ENCODE data around the gene CASZ1. TPM values are rescaled to one million over a fixed set of nuclear protein-coding genes. Genes with fewer than 3 reads are reported as not detected.

CASZ1 gene
- total RNA-seq, 1 experiment from 2014 or later = 3.9 TPM

- no peak overlapping the region for H3K23ac ChIP-seq (ENCODE audit: insufficient read length, low read depth, low read length)
- no peak overlapping the region for H2BK5ac ChIP-seq (ENCODE audit: insufficient read length, low read length)
- Mint-ChIP-seq H3K4me3 (no peak overlapping the region), H3K27me3 (ENCODE audit: low read depth) (peaks cover 35% of the 10 kb centered on the region), H3K4me1 (peaks cover 10 to 20% of the 10 kb centered on the region in 2 experiments), H3K27ac (no peak overlapping the region), H3K36me3 (ENCODE audit: insufficient read depth in 1 of 3, low read depth in 3 of 3) (no peaks in the 10 kb centered on the region), H3K9me3 (no peaks in the 10 kb centered on the region; a peak in 1 of 5 replicates)
- DNase-seq = no peak
- no peak overlapping the region for H3T11ph ChIP-seq (ENCODE audit: low read length)
- H3K79me2 ChIP-seq (ENCODE audit: insufficient read depth, low read length) = no peaks in the 10 kb centered on the region
- no CpG with 5 or more reads among the region's 27 CpGs for WGBS (ENCODE audit: extremely low coverage, insufficient read length, low lambda C conversion rate)
- no peak overlapping the region for H3K4me2 ChIP-seq (ENCODE audit: insufficient read depth, insufficient read length, low read length)
- H3K14ac ChIP-seq (ENCODE audit: insufficient read depth, low read length) = no peak overlapping the region
- H3K56ac ChIP-seq (ENCODE audit: insufficient read length, low read depth, low read length) = no peak overlapping the region
- H3K79me1 ChIP-seq (ENCODE audit: insufficient read depth, low read depth, low read length, poor library complexity, severe bottlenecking) = no peaks in the 10 kb centered on the region
- no peak overlapping the region for H2BK20ac ChIP-seq (ENCODE audit: low read depth, low read length, poor library complexity, severe bottlenecking)
- no peak overlapping the region for H4K91ac ChIP-seq (ENCODE audit: insufficient read length, low read depth, low read length)
- no peak overlapping the region for H2BK15ac ChIP-seq (ENCODE audit: low read depth, low read length)
- no peak overlapping the region for H4K8ac ChIP-seq (replicated peaks; ENCODE audit: insufficient read length, low read depth, low read length)
- H2BK12ac ChIP-seq (ENCODE audit: insufficient read length, low read depth, low read length) = no peak overlapping the region
- H3K27ac ChIP-seq (ENCODE audit: insufficient read length, low read depth, low read length) = no peak overlapping the region
- no peak overlapping the region for H2AK5ac ChIP-seq (ENCODE audit: insufficient read length, low read length)
- no peak overlapping the region for H3K9ac ChIP-seq (ENCODE audit: extremely low read depth, insufficient read length, low read length)
- TF ChIP-seq CTCF (conservative IDR thresholded peaks at IDR 0.05) = no peak
- no peaks in the 10 kb centered on the region for H3K9me3 ChIP-seq (ENCODE audit: control insufficient read depth, low read depth, low read length)
- H4K20me1 ChIP-seq (ENCODE audit: control insufficient read depth, insufficient read depth, insufficient read length) = no peaks in the 10 kb centered on the region
- no peak overlapping the region for H3K18ac ChIP-seq (ENCODE audit: insufficient read length, low read depth, low read length)
- peaks cover 8% of the 10 kb centered on the region; the same call in 1 of the 2 replicates for H3K27me3 ChIP-seq (ENCODE audit: insufficient read depth, low read length)
- H2AFZ ChIP-seq (ENCODE audit: low read length) = no peak overlapping the region
- H3K23me2 ChIP-seq (ENCODE audit: insufficient read length, low read depth, low read length, poor library complexity, severe bottlenecking) = peaks cover 16% of the 10 kb centered on the region
- no peak overlapping the region for H3K4ac ChIP-seq (ENCODE audit: low read depth, low read length)
- H3K4me1 ChIP-seq (ENCODE audit: insufficient read depth, low read length) = no peaks in the 10 kb centered on the region
- H4K5ac ChIP-seq (ENCODE audit: insufficient read length, low read depth, low read length) = no peak overlapping the region
- H2BK120ac ChIP-seq (ENCODE audit: low read depth, low read length, poor library complexity, severe bottlenecking) = no peak overlapping the region
Measured at GRCh38 chr1:10789803-10790702, 6.4 kb downstream of the CASZ1 start.

All from H9 (cell line).